ENCODE data around the gene PTPN7.

PTPN7 gene

GRCh38 chr1:202107801-202108731 is 52.3 kb downstream of the PTPN7 start:
- no peak for DNase-seq (ENCODE audit: low read depth in 4 of 4, low spot score in 1 of 4)

GRCh38 chr1:202107321-202107761 is 53.1 kb downstream of the PTPN7 start:
- DNase-seq (ENCODE audit: low read depth in 4 of 4, low spot score in 1 of 4): no peak

- no peak for DNase-seq (ENCODE audit: low read depth in 4 of 4, low spot score in 1 of 4)
These were observed 53.8 kb downstream of the PTPN7 start for GRCh38 chr1:202106340-202107254.

- DNase-seq (ENCODE audit: low read depth in 4 of 4, low spot score in 1 of 4): no peak
These were observed 54.6 kb downstream of the PTPN7 start for GRCh38 chr1:202105571-202106339.

- no peak for DNase-seq (ENCODE audit: low read depth in 4 of 4, low spot score in 1 of 4)
These were observed 56.3 kb downstream of the PTPN7 start for GRCh38 chr1:202104073-202104472.

GRCh38 chr1:202101184-202101583 is 59.2 kb downstream of the PTPN7 start:
- DNase-seq (ENCODE audit: low read depth in 4 of 4, low spot score in 1 of 4): no peak
